ENCODE results near the gene RIMBP2. TPM values are rescaled to one million over a fixed set of nuclear protein-coding genes. Genes with fewer than 3 reads are reported as not detected.

RIMBP2 gene
- total RNA-seq, 1 experiment from 2014 or later: not detected

GRCh38 chr12:130483616-130484180 lies 232.4 kb downstream of the RIMBP2 start:
- Mint-ChIP-seq H3K27me3 (ENCODE audit: insufficient read depth, unreplicated experiment) (peaks cover 11% of the 10 kb centered on the region), H3K9me3 (ENCODE audit: unreplicated experiment) (peaks cover 8% of the 10 kb centered on the region), H3K4me1 (ENCODE audit: insufficient read depth, unreplicated experiment) (no peaks in the 10 kb centered on the region), H3K36me3 (ENCODE audit: insufficient read depth, unreplicated experiment) (no peaks in the 10 kb centered on the region), H3K27ac (ENCODE audit: low read depth, unreplicated experiment) (no peak overlapping the region), H3K4me3 (ENCODE audit: unreplicated experiment) (no peak overlapping the region)
- ChIA-PET POLR2A (no interaction called here), CTCF (no interaction called here)
- no peak for DNase-seq (ENCODE audit: unreplicated experiment)
- TF ChIP-seq, protein P1, sequence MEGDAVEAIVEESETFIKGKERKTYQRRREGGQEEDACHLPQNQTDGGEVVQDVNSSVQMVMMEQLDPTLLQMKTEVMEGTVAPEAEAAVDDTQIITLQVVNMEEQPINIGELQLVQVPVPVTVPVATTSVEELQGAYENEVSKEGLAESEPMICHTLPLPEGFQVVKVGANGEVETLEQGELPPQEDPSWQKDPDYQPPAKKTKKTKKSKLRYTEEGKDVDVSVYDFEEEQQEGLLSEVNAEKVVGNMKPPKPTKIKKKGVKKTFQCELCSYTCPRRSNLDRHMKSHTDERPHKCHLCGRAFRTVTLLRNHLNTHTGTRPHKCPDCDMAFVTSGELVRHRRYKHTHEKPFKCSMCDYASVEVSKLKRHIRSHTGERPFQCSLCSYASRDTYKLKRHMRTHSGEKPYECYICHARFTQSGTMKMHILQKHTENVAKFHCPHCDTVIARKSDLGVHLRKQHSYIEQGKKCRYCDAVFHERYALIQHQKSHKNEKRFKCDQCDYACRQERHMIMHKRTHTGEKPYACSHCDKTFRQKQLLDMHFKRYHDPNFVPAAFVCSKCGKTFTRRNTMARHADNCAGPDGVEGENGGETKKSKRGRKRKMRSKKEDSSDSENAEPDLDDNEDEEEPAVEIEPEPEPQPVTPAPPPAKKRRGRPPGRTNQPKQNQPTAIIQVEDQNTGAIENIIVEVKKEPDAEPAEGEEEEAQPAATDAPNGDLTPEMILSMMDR (IDR thresholded peaks at IDR 0.05; ENCODE audit: unreplicated experiment): no peak
- BruUV-seq (replicated peaks): no TSS peak
- intact Hi-C loops (cut with micrococcal nuclease): no loop called here

DNA sequence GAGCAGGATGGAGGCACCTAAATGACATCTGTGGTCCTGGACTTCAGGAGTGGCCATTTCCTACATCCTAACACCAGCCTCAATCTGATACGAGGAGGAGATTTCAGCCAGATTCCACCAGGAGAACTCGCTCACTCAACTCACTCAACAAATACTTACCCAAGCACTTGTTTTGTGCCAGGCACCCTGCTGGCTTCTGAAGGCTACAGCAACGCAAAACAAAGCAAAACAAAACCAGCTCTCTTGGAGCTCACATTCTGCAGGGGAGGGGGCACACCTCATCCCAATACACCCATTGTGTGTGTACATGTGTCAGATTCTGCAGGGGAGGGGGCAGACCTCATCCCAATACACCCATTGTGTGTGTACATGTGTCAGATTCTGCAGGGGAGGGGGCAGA lies 233.7 kb downstream of the RIMBP2 start:
- intact Hi-C loops (cut with micrococcal nuclease): no loop called here
- TF ChIP-seq, protein P1 (IDR thresholded peaks at IDR 0.05; ENCODE audit: unreplicated experiment): no peak
- CTCF ChIA-PET: interaction anchor here (0.7 kb wide), 1 partner anchor 9 kb away, joined by 3 read pairs; no protein-coding TSS in a partner anchor
- no peak for DNase-seq (ENCODE audit: unreplicated experiment)
- Mint-ChIP-seq H3K4me1 (ENCODE audit: insufficient read depth, unreplicated experiment) (no peaks in the 10 kb centered on the region), H3K27ac (ENCODE audit: low read depth, unreplicated experiment) (no peak overlapping the region), H3K9me3 (ENCODE audit: unreplicated experiment) (peaks cover 8% of the 10 kb centered on the region), H3K4me3 (ENCODE audit: unreplicated experiment) (no peak overlapping the region), H3K36me3 (ENCODE audit: insufficient read depth, unreplicated experiment) (no peaks in the 10 kb centered on the region), H3K27me3 (ENCODE audit: insufficient read depth, unreplicated experiment) (no peaks in the 10 kb centered on the region)
- POLR2A ChIA-PET: no interaction called here
- no TSS peak for BruUV-seq (replicated peaks)

DNA sequence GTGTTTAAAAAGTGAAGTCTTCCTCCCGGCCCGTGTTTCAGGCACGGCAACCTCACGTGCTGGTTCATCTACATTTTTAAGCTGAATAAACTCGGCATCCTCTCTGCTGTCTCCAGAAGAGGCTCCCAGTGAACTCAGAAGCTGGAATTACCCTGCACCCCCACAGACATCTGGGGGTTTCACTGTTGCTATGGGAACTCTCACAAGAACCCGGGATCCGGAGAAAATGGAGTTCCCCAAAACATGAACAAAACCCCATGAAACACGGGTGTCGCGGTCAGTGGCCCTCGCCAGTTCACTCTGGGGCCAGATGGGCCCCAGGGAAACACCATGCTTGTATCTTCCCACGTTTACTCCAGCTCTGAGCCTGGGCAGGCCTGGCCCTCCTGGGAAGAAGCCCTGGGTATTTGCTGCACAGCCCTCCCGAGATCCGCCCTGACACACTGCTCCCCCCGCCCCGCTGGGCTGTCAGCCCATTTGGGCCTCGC lies 234.7 kb downstream of the RIMBP2 start:
- H3K27ac Mint-ChIP-seq (ENCODE audit: low read depth, unreplicated experiment): no peak overlapping the region

DNA sequence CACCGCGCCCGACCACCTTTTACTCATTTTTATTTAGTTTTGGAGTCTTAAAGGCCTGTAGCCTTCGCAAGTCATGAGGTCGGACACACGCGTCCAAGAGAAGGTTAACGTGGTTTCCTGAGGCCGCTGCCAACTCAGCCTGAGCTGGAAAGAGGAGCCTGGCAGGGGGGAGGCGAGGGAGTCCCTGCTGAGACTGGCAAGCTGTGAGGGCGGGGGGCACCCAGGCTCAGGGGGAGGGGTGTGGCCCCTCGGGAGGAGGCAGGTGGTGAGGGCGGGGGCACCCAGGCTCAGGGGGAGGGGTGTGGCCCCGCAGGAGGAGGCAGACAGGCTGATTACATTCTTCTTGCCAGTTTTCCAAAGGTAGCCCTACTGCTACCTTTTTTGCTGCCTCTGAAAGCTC lies 235.2 kb downstream of the RIMBP2 start:
- Mint-ChIP-seq H3K27me3 (ENCODE audit: insufficient read depth, unreplicated experiment) (peaks cover 13% of the 10 kb centered on the region), H3K36me3 (ENCODE audit: insufficient read depth, unreplicated experiment) (no peaks in the 10 kb centered on the region), H3K27ac (ENCODE audit: low read depth, unreplicated experiment) (no peak overlapping the region), H3K4me3 (ENCODE audit: unreplicated experiment) (no peak overlapping the region), H3K4me1 (ENCODE audit: insufficient read depth, unreplicated experiment) (no peaks in the 10 kb centered on the region), H3K9me3 (ENCODE audit: unreplicated experiment) (no peaks in the 10 kb centered on the region)
- TF ChIP-seq, protein P1 (IDR thresholded peaks at IDR 0.05; ENCODE audit: unreplicated experiment): no peak
- DNase-seq (ENCODE audit: unreplicated experiment): no peak
- ChIA-PET CTCF (no interaction called here), POLR2A (no interaction called here)
- intact Hi-C loops (cut with micrococcal nuclease): no loop called here
- no TSS peak for BruUV-seq (replicated peaks)

More for the DNA sequence above, 234.7 kb downstream of the RIMBP2 start:
- CTCF ChIA-PET: no interaction called here
- Mint-ChIP-seq H3K27me3 (ENCODE audit: insufficient read depth, unreplicated experiment) (peaks cover 7% of the 10 kb centered on the region), H3K4me1 (ENCODE audit: insufficient read depth, unreplicated experiment) (no peaks in the 10 kb centered on the region), H3K36me3 (ENCODE audit: insufficient read depth, unreplicated experiment) (no peaks in the 10 kb centered on the region), H3K9me3 (ENCODE audit: unreplicated experiment) (no peaks in the 10 kb centered on the region), H3K4me3 (ENCODE audit: unreplicated experiment) (no peak overlapping the region)
- intact Hi-C loops (cut with micrococcal nuclease): no loop called here
- BruUV-seq (replicated peaks): no TSS peak
- no peak for DNase-seq (ENCODE audit: unreplicated experiment)
- TF ChIP-seq, protein P1 (IDR thresholded peaks at IDR 0.05; ENCODE audit: unreplicated experiment): no peak
- POLR2A ChIA-PET: no interaction called here

All from MCF 10A (cell line).